Heart left ventricle (tissue), 16 donors: ENCODE measurements around the gene SCN8A. TPM values are rescaled to one million over a fixed set of nuclear protein-coding genes. Genes with fewer than 3 reads are reported as not detected.

Source experiments
- ATAC-seq, 4 donors: fragments of 200-7000 bp; cut with Tn5 transposase; one replicate each; pipeline ENCODE4 v1.9.1; 2020 to 2022; ENCODE audit warnings: moderate library complexity in 4 of 4, mild to moderate bottlenecking in 3 of 4, moderate number of reproducible peaks in 1 of 4
- DNase-seq, 5 donors: peaks; one replicate each; pipeline ENCODE4 v3.0.0-alpha.2; 2020
- H3K27ac ChIP-seq, 12 donors: fragments of 200-600 bp; sonication (generic) in 4 of 12; one replicate each; pipeline versions ENCODE4 v1.5.0 to v1.8.0; 2016 to 2022; ENCODE audit warnings: mild to moderate bottlenecking in 2 of 12
- H3K27me3 ChIP-seq, 9 donors: fragments of 200-600 bp; sonication (generic) in 2 of 9; one replicate each; pipeline versions ENCODE4 v1.5.1 to v1.8.0; 2016 to 2022; ENCODE audit warnings: mild to moderate bottlenecking in 3 of 9
- H3K36me3 ChIP-seq, 9 donors: fragments of 200-600 bp; sonication (generic) in 2 of 9; one replicate each; pipeline versions ENCODE4 v1.5.0 to v1.8.0; 2018 to 2022; ENCODE audit warnings: mild to moderate bottlenecking in 2 of 9
- H3K4me1 ChIP-seq, 12 donors: fragments of 200-600 bp; sonication (generic) in 4 of 12; one replicate each; pipeline versions ENCODE4 v1.5.0 to v1.8.0; 2016 to 2022; ENCODE audit warnings: mild to moderate bottlenecking in 3 of 12
- H3K4me3 ChIP-seq, 12 donors: fragments of 200-600 bp; sonication (generic) in 4 of 12; one replicate each; pipeline versions ENCODE4 v1.5.0 to v1.8.0; 2017 to 2022; ENCODE audit warnings: mild to moderate bottlenecking in 9 of 12, moderate library complexity in 4 of 12
- H3K9me3 ChIP-seq, 12 donors: fragments of 200-600 bp; sonication (generic) in 4 of 12; one replicate each; pipeline versions ENCODE4 v1.5.0 to v1.8.0; 2016 to 2022; ENCODE audit warnings: mild to moderate bottlenecking in 1 of 12
- POLR2A ChIP-seq, 2 donors: fragments of 450-650 bp; IDR thresholded peaks; one replicate each; pipeline ENCODE4 v1.6.1; 2017; ENCODE audit warnings: antibody characterized with exemption in 2 of 2, mild to moderate bottlenecking in 2 of 2, moderate library complexity in 2 of 2
- WGBS, 4 donors: extraction: QIAGEN DNeasy Blood & Tissue Kit in 2 of 4; methylation state at CpG; one replicate each; pipeline versions ENCODE4 v1.1.5 to v1.1.7; 2013 to 2018; 5-methylcytosine and 5-hydroxymethylcytosine counted together
- intact Hi-C, 10 donors: fragments of 100-400 bp; cut with DNase I; formaldehyde crosslinking; loops; one replicate each; pipeline versions ENCODE4 v1.11.1 to v1.14.2; 2022
- long read RNA-seq, 3 donors: library from polyadenylated mRNA; unstranded; transcript quantifications; one replicate each; pipeline ENCODE4 v2.0.0, GENCODE V29; 2020 to 2021
- polyA plus RNA-seq, 2 donors: library from polyadenylated mRNA; stranded (reverse); fragments of 200-250 nt; gene quantifications; one replicate each; pipeline ENCODE4 v1.2.3, GENCODE V29; 2013
- total RNA-seq, 9 donors: library from RNA; depleted of rRNA in 2 of 9; stranded (reverse); fragments of >200 nt in 2 of 9; fragmentation: NEBNext Ultra II Directional in 3 of 9; extraction: Animal tissue kit (Norgen Biotek cat#: 25700) in 3 of 9; gene quantifications; one replicate each; pipeline versions ENCODE4 v1.1.0 to v1.2.4, GENCODE V29; 2016 to 2023
- TF ChIP-seq, protein P1 (sequence below), 12 donors: fragments of 200-600 bp; sonication (generic) in 4 of 12; IDR thresholded peaks; one replicate each; pipeline versions ENCODE4 v1.5.0 to v1.8.0; 2018 to 2022; ENCODE audit warnings: antibody characterized with exemption in 12 of 12, mild to moderate bottlenecking in 5 of 12
- donor health status: ischemic (EF 13 %, LVEDD 7.1; RV severe dilation, severe dysfunction).
- donor health status: healthy with polysubstance abuse.
- donor health status: DM: no; HTN: yes; CAD: no.
- donor health status: DM: no; HTN: no; CAD: no.
- donor health status: ischemic (EF 25% LVEDD 6.9; RV normal size, moderate dysfunction).
- donor health status: ischemic (EF 25% LVEDD 5.7; RV mildly dilated, moderate dysfunction).
- donor health status: healthy.
- donor health status: DM: yes; HTN: yes; CAD: no.
- donor health status: ischemic (EF 35%, LVEDD 5.7; RV mildly dilated, moderate dysfunction).
- donor health status: nonischemic (EF 11% LVEDD 7.7; RV severe dilation, severe dysfunction).
- donor health status: DM: yes; HTN: yes; CAD: no.
- donor health status: PGD.
- donor health status: ischemic (EF 29% LVEDD 5.4; RV normal size, mild dysfunction).
- donor health status: nonischemic (EF 23%, LVEDD 6.1; RV moderate dilation, normal function).

The SCN8A gene
- total RNA-seq (under 1 TPM; 0.17 to 0.97 (median 0.35) TPM), polyA plus RNA-seq (under 1 TPM; 0.17 to 0.19 TPM)
- long read RNA-seq, donor 1 = 0 reads
- long read RNA-seq, donor 2 = 0 reads
- long read RNA-seq, donor 3 = 0 reads

DNA sequence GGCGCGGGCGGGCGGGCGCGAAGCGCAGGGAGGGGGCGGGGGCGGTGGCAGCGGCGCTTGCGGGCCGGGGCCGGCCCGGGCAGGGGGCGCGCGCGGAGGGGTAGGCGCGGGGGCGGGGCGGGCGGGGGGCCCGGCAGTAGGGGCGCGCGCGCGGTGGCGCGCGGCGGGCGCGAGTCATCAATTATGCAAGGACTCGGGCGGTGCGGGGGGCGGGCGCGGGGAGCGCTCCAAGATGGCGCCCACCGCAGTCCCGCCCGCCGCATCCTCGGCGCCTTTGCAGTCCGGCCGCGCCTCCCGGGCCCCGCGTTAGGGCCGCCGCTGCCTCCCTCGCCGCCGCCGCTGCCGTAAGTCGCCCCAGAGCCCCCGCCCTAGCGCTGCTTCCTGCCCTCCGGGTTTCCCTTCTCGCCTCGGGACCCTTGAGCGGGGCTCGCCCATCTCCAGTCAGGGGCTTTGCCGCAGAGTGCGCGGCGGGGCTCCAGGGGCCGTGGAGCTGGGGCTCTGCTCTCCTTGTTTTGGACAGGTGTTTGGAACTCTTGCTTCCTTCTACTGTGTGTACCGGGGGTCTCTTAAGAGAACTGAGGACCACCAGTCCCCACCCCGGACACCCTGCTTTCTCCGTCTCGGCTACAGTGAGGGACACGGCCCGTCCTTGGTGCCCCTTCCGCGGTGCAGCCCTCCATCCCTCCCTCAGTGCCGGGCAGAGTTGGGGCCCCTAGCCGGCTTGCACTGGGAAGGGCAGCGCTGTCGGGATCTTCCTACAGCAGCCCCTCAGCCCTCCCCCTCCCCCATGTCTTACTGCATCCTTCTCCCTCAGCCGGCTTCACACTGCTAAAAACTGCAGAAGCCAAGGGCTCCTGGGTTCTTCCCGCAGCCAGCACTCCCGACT, at the start of gene SCN8A:
SCN8A (plus strand) TSS at position 218 of the 886 bp plus-strand sequence. CDS start 71,585 bp downstream, outside the sequence.
- TF ChIP-seq, protein P1, sequence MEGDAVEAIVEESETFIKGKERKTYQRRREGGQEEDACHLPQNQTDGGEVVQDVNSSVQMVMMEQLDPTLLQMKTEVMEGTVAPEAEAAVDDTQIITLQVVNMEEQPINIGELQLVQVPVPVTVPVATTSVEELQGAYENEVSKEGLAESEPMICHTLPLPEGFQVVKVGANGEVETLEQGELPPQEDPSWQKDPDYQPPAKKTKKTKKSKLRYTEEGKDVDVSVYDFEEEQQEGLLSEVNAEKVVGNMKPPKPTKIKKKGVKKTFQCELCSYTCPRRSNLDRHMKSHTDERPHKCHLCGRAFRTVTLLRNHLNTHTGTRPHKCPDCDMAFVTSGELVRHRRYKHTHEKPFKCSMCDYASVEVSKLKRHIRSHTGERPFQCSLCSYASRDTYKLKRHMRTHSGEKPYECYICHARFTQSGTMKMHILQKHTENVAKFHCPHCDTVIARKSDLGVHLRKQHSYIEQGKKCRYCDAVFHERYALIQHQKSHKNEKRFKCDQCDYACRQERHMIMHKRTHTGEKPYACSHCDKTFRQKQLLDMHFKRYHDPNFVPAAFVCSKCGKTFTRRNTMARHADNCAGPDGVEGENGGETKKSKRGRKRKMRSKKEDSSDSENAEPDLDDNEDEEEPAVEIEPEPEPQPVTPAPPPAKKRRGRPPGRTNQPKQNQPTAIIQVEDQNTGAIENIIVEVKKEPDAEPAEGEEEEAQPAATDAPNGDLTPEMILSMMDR (IDR thresholded peaks at IDR 0.05) = no peak
- no peak for TF ChIP-seq POLR2A (IDR thresholded peaks at IDR 0.05)
- H3K4me3 ChIP-seq = peak within 1 kb of the TSS; percentile 41 to 67 (median 58)
- no peaks in the 10 kb centered on the region for H3K9me3 ChIP-seq
- 1% methylated on average over 29 to 91 of the region's 91 CpGs for WGBS, 4 donors
- no peaks in the 10 kb centered on the region for H3K36me3 ChIP-seq
- ATAC-seq (peak in 3 of 4 donors; percentile 38 to 57 (median 53)), DNase-seq (peak in 4 of 5 donors; percentile 11 to 49 (median 29))
- intact Hi-C loops = no loop called here
- peaks cover 0 to 16% (median 4%) of the 10 kb centered on the region in 12 donors for H3K4me1 ChIP-seq
- H3K27ac ChIP-seq = no peak within 1 kb of the TSS
- peaks cover 0 to 55% (median 8%) of the 10 kb centered on the region in 9 donors for H3K27me3 ChIP-seq

DNA sequence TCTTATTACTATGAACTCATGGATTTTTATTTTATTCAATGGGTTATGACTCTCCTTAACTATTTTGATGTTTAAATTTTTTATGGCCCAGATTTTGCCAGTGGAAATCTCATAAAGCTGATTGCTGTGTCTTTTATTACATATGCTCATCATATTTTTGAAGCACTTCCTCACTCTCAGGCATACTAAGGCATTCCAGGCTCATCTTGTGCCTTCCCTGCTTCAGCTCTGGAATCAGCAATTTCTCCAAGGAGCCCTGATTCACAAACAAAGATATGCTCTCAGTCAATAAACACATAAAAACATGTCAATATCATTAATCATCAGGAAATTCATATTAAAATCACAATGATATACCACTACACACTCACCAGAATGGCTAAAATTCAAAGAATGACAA, 44.9 kb upstream of the SCN8A start:
- intact Hi-C loops = no loop called here
- H3K36me3 ChIP-seq = no peaks in the 10 kb centered on the region
- ATAC-seq = no peak
- no peak overlapping the region for H3K27ac ChIP-seq
- no peak for TF ChIP-seq POLR2A (IDR thresholded peaks at IDR 0.05)
- TF ChIP-seq, protein P1 (IDR thresholded peaks at IDR 0.05) = no peak
- H3K27me3 ChIP-seq = peaks cover 0 to 22% (median 4%) of the 10 kb centered on the region in 9 donors
- H3K4me3 ChIP-seq = no peak overlapping the region
- no peaks in the 10 kb centered on the region for H3K4me1 ChIP-seq
- no peaks in the 10 kb centered on the region for H3K9me3 ChIP-seq
- DNase-seq = no peak

DNA sequence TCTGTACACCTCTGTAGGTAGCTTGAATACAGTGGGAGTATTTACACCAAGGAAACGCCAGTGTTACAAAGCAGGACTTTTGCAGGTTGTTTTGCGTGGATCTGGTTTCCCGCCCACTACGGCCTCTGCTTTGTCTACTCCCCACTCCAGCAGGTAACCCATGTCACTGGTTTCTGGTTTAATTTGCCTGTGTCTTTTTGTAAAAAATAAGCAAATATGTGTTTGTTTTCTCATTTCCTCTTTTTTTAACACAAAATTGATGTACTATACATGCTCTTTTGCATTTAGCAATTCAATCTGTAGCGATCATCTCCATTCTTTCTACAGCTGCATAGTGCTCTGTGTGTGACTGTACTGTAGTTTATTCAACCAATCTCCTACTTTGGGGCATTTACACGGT, 43.4 kb upstream of the SCN8A start:
- no peak overlapping the region for H3K4me3 ChIP-seq
- peaks cover 0 to 22% (median 4%) of the 10 kb centered on the region in 9 donors for H3K27me3 ChIP-seq
- 81 to 86% (median 85%) methylated on average over 6 of the region's 6 CpGs for WGBS, 4 donors
- no peak for ATAC-seq
- no peaks in the 10 kb centered on the region for H3K4me1 ChIP-seq
- H3K36me3 ChIP-seq = no peaks in the 10 kb centered on the region
- DNase-seq = no peak
- intact Hi-C loops = no loop called here
- no peak overlapping the region for H3K27ac ChIP-seq
- TF ChIP-seq, protein P1 (IDR thresholded peaks at IDR 0.05) = no peak
- no peak for TF ChIP-seq POLR2A (IDR thresholded peaks at IDR 0.05)
- no peaks in the 10 kb centered on the region for H3K9me3 ChIP-seq

DNA sequence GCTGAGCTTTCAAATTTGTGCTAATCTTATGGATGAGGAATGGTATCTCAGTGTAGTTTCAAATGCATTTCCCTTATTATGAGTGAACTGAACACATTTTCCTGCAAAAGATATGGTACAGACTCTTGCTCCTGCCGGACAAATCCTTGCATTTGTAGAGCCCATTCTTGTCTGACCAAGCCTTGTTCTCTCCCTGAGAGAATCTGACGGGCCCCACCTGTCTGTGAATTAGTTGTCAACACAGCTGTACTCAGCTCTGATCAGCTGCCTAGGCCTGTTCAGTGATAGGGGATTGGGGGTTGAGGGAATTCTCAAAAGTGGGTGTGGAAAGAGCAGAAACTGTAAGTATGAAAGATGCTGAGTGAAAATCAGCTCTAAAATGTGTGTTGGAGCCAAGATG, 42.8 kb upstream of the SCN8A start:
- no peaks in the 10 kb centered on the region for H3K4me1 ChIP-seq
- peaks cover 0 to 22% (median 4%) of the 10 kb centered on the region in 9 donors for H3K27me3 ChIP-seq
- peaks cover 0 to 1% (median 0%) of the 10 kb centered on the region in 12 donors for H3K9me3 ChIP-seq
- H3K36me3 ChIP-seq = no peaks in the 10 kb centered on the region
- H3K4me3 ChIP-seq = no peak overlapping the region
- 39 to 54% (median 43%) methylated on average over 2 of the region's 2 CpGs for WGBS, 4 donors
- DNase-seq (no peak), ATAC-seq (no peak)
- no peak overlapping the region for H3K27ac ChIP-seq
- intact Hi-C loops = no loop called here
- TF ChIP-seq POLR2A (IDR thresholded peaks at IDR 0.05) = no peak
- TF ChIP-seq, protein P1 (IDR thresholded peaks at IDR 0.05) = no peak
